ENCODE data around the gene CST3. TPM values are rescaled to one million over a fixed set of nuclear protein-coding genes. Genes with fewer than 3 reads are reported as not detected.

Gene CST3
- total and polyA plus RNA-seq, 10 of the 15 experiments (the other 5 are each of a cell fraction or from before 2014, with no cell fraction given): 11.8 to 127 (median 57.8) TPM

- ChIA-PET POLR2A (no interaction called here), CTCF (interaction anchor here (1.2 kb wide), 1 partner anchor 46 kb away, joined by 3 read pairs; no protein-coding TSS in a partner anchor), SMC1A (ENCODE audit: uncharacterized antibody, unreplicated experiment) (interaction anchor here (1.6 kb wide), 1 partner anchor 9 kb away, joined by 5 read pairs; no protein-coding TSS in a partner anchor), RAD21 (ENCODE audit: unreplicated experiment) (no interaction called here)
- H3K4me1 ChIP-seq (ENCODE audit: control insufficient read depth, insufficient read depth, low read length): no peaks in the 10 kb centered on the region
- intact Hi-C loops (cut with micrococcal nuclease; ENCODE audit: unreplicated experiment) (no loop called here), in situ Hi-C loops (cut with MboI) (no loop called here)
- DNase-seq (ENCODE audit: low read depth, low spot score) (no peak), ATAC-seq (no peak), FAIRE-seq (no peak)
- H4K20me1 ChIP-seq (ENCODE audit: control insufficient read depth, insufficient read depth): no peaks in the 10 kb centered on the region
- no peak overlapping the region for H3K4me2 ChIP-seq (ENCODE audit: control insufficient read depth, insufficient read depth)
- no peak overlapping the region for H3K27ac ChIP-seq (ENCODE audit: control insufficient read depth, insufficient read depth)
- H2AFZ ChIP-seq (ENCODE audit: control insufficient read depth, low read depth, low read length): no peak overlapping the region
- no TSS peak for BruUV-seq (replicated peaks)
- TF ChIP-seq FOXK2 (IDR thresholded peaks at IDR 0.05) (no peak), ZSCAN29 (IDR thresholded peaks at IDR 0.05) (no peak), BHLHE40 (IDR thresholded peaks at IDR 0.05; ENCODE audit: borderline replicate concordance in 1 of 2, low read depth in 2 of 2, low read length in 1 of 2) (no peak), MAX (IDR thresholded peaks at IDR 0.05; ENCODE audit: low read depth, low read length) (no peak), KDM1A (IDR thresholded peaks at IDR 0.05; ENCODE audit: borderline replicate concordance) (no peak), EED (IDR thresholded peaks at IDR 0.05; ENCODE audit: low read depth) (no peak), RBBP5 (conservative IDR thresholded peaks at IDR 0.05) (no peak), SUZ12 (IDR thresholded peaks at IDR 0.05; ENCODE audit: unreplicated experiment) (no peak), NRF1 (conservative IDR thresholded peaks at IDR 0.05; ENCODE audit: low read depth, low read length) (no peak), BACH1 (IDR thresholded peaks at IDR 0.05; ENCODE audit: borderline replicate concordance) (no peak), SIX5 (IDR thresholded peaks at IDR 0.05; ENCODE audit: low read depth, low read length, severe bottlenecking) (no peak), CHD1 (IDR thresholded peaks at IDR 0.05; ENCODE audit: low read depth, low read length) (no peak), STAT3 (IDR thresholded peaks at IDR 0.05; ENCODE audit: low read depth, low read length) (no peak), ZNF24 (IDR thresholded peaks at IDR 0.05) (no peak), ZNF207 (IDR thresholded peaks at IDR 0.05; ENCODE audit: borderline replicate concordance) (no peak), POU2F2 (IDR thresholded peaks at IDR 0.05; ENCODE audit: borderline replicate concordance, low read depth, low read length) (no peak), HDAC2 (IDR thresholded peaks at IDR 0.05) (no peak), E2F8 (IDR thresholded peaks at IDR 0.05; ENCODE audit: low read depth, partially characterized antibody) (no peak)
- H3K27me3 ChIP-seq (replicated peaks in 1 of 2; ENCODE audit: control insufficient read depth in 2 of 2, insufficient read depth in 2 of 2, low read length in 1 of 2): no peaks in the 10 kb centered on the region
- 28% methylated on average over 3 of the region's 3 CpGs for WGBS (ENCODE audit: insufficient coverage, insufficient replicate concordance, low lambda C conversion rate, missing lambda C conversion rate)
- no peak overlapping the region for H3K4me3 ChIP-seq
- no peaks in the 10 kb centered on the region for H3K36me3 ChIP-seq (ENCODE audit: control insufficient read depth in 2 of 2, insufficient read depth in 2 of 2, low read length in 1 of 2)
- H3K9ac ChIP-seq (ENCODE audit: control insufficient read depth, insufficient read depth, low read length): no peak overlapping the region
- H3K79me2 ChIP-seq (ENCODE audit: control insufficient read depth, insufficient read depth, low read length): no peaks in the 10 kb centered on the region
- H3K9me3 ChIP-seq (replicated peaks; ENCODE audit: control insufficient read depth, insufficient read depth, low read length): no peaks in the 10 kb centered on the region
Measured at GRCh38 chr20:23671479-23671878, 33.7 kb upstream of the CST3 start.

All from GM12878 (cell line).